GM12878 (cell line): Measurements from ENCODE around the gene ZNF620. TPM values are rescaled to one million over a fixed set of nuclear protein-coding genes. Genes with fewer than 3 reads are reported as not detected.

Experiments used
- ATAC-seq: fragments of 200-7000 bp; cut with Tn5 transposase; 3 replicates; pipeline ENCODE4 v1.9.1; 2020; ENCODE audit warnings: mild to moderate bottlenecking, moderate library complexity
- BruUV-seq: library from RNA; stranded (reverse); fragments of 400-500 nt; replicated peaks from 2 replicates; lab custom pipeline; 2021; lab: Mats Ljungman, UMichigan
- CTCF ChIA-PET: fragments of 300-600 bp; sonication (Branson Sonifier 250); formaldehyde crosslinking; extraction: SDS; loops from one replicate; lab custom pipeline; 2021; ENCODE audit warnings: inconsistent platforms; lab: Yijun Ruan, JAX
- POLR2A ChIA-PET: fragments of 350-600 bp; formaldehyde crosslinking; extraction: SDS; loops from one replicate; lab custom pipeline; 2021; ENCODE audit warnings: inconsistent platforms; lab: Charles Lee
- RAD21 ChIA-PET: fragments of 300-600 bp; sonication (Branson Sonifier 250); formaldehyde crosslinking; loops from one replicate; lab custom pipeline; 2023; ENCODE audit warnings: antibody characterized with exemption; ENCODE audit not compliant: unreplicated experiment; lab: Charles Lee
- SMC1A ChIA-PET: fragments of 300-600 bp; sonication (Branson Sonifier 250); formaldehyde crosslinking; loops from one replicate; lab custom pipeline; 2023; ENCODE audit not compliant: unreplicated experiment, uncharacterized antibody; lab: Charles Lee
- DNase-seq: peaks from one replicate; pipeline ENCODE4 v3.0.0-alpha.2; 2011; ENCODE audit warnings: low read depth, low spot score
- FAIRE-seq: peaks from 3 replicates; lab custom pipeline; 2011; peaks lifted over from hg19 to GRCh38; lab: Jason Lieb, UNC
- H2AFZ ChIP-seq: 2 replicates; pipeline ENCODE4 v1.6.0; 2011; ENCODE audit warnings: low read depth, low read length, control low read depth; ENCODE audit not compliant: control insufficient read depth
- H3K27ac ChIP-seq: 2 replicates; pipeline ENCODE4 v1.5.1; 2011; ENCODE audit warnings: control low read depth; ENCODE audit not compliant: control insufficient read depth, insufficient read depth
- H3K27me3 ChIP-seq, 2 experiments: replicated peaks in 1 of 2; 2 replicates each; pipeline versions ENCODE4 v1.6.0 to v1.6.1; 2011; ENCODE audit warnings: low read length in 1 of 2; ENCODE audit not compliant: control insufficient read depth in 2 of 2, insufficient read depth in 2 of 2
- H3K36me3 ChIP-seq, 2 experiments: 2 replicates each; pipeline ENCODE4 v1.5.1; 2011; ENCODE audit warnings: low read length in 1 of 2; ENCODE audit not compliant: control insufficient read depth in 2 of 2, insufficient read depth in 2 of 2
- H3K4me1 ChIP-seq: 2 replicates; pipeline ENCODE4 v1.6.1; 2011; ENCODE audit warnings: mild to moderate bottlenecking, low read length, moderate library complexity, mixed read lengths; ENCODE audit not compliant: control insufficient read depth, insufficient read depth
- H3K4me2 ChIP-seq: 2 replicates; pipeline ENCODE4 v1.6.0; 2011; ENCODE audit warnings: control low read depth; ENCODE audit not compliant: control insufficient read depth, insufficient read depth
- H3K4me3 ChIP-seq: fragments of 200-600 bp; sonication (generic); 2 replicates; pipeline ENCODE4 v1.5.1; 2016
- H3K79me2 ChIP-seq: 2 replicates; pipeline ENCODE4 v1.6.0; 2011; ENCODE audit warnings: low read length; ENCODE audit not compliant: control insufficient read depth, insufficient read depth
- H3K9ac ChIP-seq: 2 replicates; pipeline ENCODE4 v1.8.0; 2011; ENCODE audit warnings: low read length, control low read depth, mixed read lengths; ENCODE audit not compliant: control insufficient read depth, insufficient read depth
- H3K9me3 ChIP-seq: replicated peaks from 3 replicates; pipeline ENCODE4 v1.5.1; 2011; ENCODE audit warnings: mild to moderate bottlenecking, low read length; ENCODE audit not compliant: control insufficient read depth, insufficient read depth
- H4K20me1 ChIP-seq: 2 replicates; pipeline ENCODE4 v1.6.0; 2011; ENCODE audit not compliant: control insufficient read depth, insufficient read depth
- BMI1 ChIP-seq: fragments of 450-650 bp; IDR thresholded peaks from 2 replicates; pipeline ENCODE4 v1.6.1; 2016; ENCODE audit warnings: mild to moderate bottlenecking, moderate library complexity, borderline replicate concordance
- FOXK2 ChIP-seq: fragments of 450-650 bp; IDR thresholded peaks from 2 replicates; pipeline ENCODE4 v1.6.1; 2017; ENCODE audit warnings: mild to moderate bottlenecking, moderate library complexity
- MEF2A ChIP-seq: IDR thresholded peaks from 2 replicates; pipeline ENCODE4 v1.6.1; 2011; ENCODE audit warnings: low read depth, mild to moderate bottlenecking, low read length, moderate library complexity; ENCODE audit not compliant: insufficient read depth
- NR2C1 ChIP-seq: fragments of 450-650 bp; IDR thresholded peaks from 2 replicates; pipeline ENCODE4 v1.6.1; 2017; ENCODE audit warnings: antibody characterized with exemption, mild to moderate bottlenecking, moderate library complexity
- RAD51 ChIP-seq: fragments of 450-650 bp; IDR thresholded peaks from 2 replicates; pipeline ENCODE4 v1.6.1; 2016; ENCODE audit warnings: moderate library complexity, mild to moderate bottlenecking, inconsistent platforms
- ZSCAN29 ChIP-seq: fragments of 450-650 bp; IDR thresholded peaks from 2 replicates; pipeline ENCODE4 v1.6.1; 2017; ENCODE audit warnings: mild to moderate bottlenecking, moderate library complexity
- WGBS: methylation state at CpG from one replicate; pipeline ENCODE4 v1.1.6; 2016; ENCODE audit warnings: low lambda C conversion rate; ENCODE audit not compliant: insufficient replicate concordance, insufficient coverage; ENCODE audit errors: missing lambda C conversion rate; 5-methylcytosine and 5-hydroxymethylcytosine counted together
- in situ Hi-C: fragments of 300-500 bp; cut with MboI; formaldehyde crosslinking; loops from 9 replicates; pipeline ENCODE4 v1.14.3; 2018; ENCODE audit warnings: mixed read lengths
- intact Hi-C: fragments of 100-400 bp; cut with micrococcal nuclease; formaldehyde crosslinking; loops from one replicate; pipeline ENCODE4 v1.14.2; 2022; ENCODE audit not compliant: unreplicated experiment
- polyA plus RNA-seq, 11 experiments: library from polyadenylated mRNA; depleted of rRNA in 4 of 11; unstranded in 6 of 11; stranded (reverse) in 5 of 11; fragments of >200 nt; fragmentation: Nextera tagmentation in 4 of 11; fragmentation: Illumina TruSeq in 1 of 11; extraction: Ambion mirVana in 4 of 11; extraction: Trizol in 1 of 11; gene quantifications; 1 replicate in 1 of 11; 2 replicates in 10 of 11; pipeline versions ENCODE4 v1.2.1 to v1.2.3, GENCODE V29; 2011 to 2016; ENCODE audit warnings: inconsistent platforms in 2 of 11, missing spikeins in 2 of 11, low read depth in 1 of 11
- total RNA-seq, 4 experiments: library from RNA; depleted of rRNA in 3 of 4; stranded (reverse); fragments of >200 nt in 3 of 4; fragmentation: Illumina TruSeq in 1 of 4; extraction: Trizol in 1 of 4; gene quantifications; 2 replicates each; pipeline versions ENCODE4 v1.2.1 to v1.2.3, GENCODE V29; 2013 to 2021
- TF ChIP-seq, protein P1 (sequence below): fragments of 450-650 bp; formaldehyde crosslinking; IDR thresholded peaks from 2 replicates; pipeline ENCODE4 v1.4.0; 2020; ENCODE audit warnings: mild to moderate bottlenecking, moderate library complexity
- TF ChIP-seq, protein P2 (sequence below): fragments of 450-650 bp; IDR thresholded peaks from 2 replicates; pipeline ENCODE4 v1.6.1; 2016; ENCODE audit warnings: mild to moderate bottlenecking
- TF ChIP-seq, protein P3 (sequence below): fragments of 450-650 bp; conservative IDR thresholded peaks from 2 replicates; pipeline ENCODE4 v1.6.1; 2017; ENCODE audit warnings: mild to moderate bottlenecking, moderate library complexity

ZNF620 gene
- total and polyA plus RNA-seq, 10 of the 15 experiments (the other 5 are each of a cell fraction or from before 2014, with no cell fraction given) = 1.3 to 4.3 (median 2.2) TPM

DNA sequence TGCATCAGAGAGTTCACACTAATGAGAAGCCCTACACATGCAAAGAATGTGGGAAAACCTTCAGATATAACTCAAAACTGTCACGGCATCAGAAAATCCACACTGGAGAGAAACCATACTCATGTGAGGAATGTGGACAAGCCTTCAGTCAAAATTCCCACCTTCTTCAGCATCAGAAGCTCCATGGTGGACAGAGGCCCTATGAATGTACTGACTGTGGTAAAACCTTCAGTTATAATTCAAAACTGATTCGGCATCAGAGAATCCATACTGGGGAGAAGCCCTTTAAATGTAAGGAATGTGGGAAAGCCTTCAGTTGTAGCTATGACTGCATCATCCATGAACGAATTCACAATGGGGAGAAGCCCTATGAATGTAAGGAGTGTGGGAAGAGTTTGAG lies 18.7 kb upstream of the ZNF620 start (continued):
- TF ChIP-seq, protein P1, sequence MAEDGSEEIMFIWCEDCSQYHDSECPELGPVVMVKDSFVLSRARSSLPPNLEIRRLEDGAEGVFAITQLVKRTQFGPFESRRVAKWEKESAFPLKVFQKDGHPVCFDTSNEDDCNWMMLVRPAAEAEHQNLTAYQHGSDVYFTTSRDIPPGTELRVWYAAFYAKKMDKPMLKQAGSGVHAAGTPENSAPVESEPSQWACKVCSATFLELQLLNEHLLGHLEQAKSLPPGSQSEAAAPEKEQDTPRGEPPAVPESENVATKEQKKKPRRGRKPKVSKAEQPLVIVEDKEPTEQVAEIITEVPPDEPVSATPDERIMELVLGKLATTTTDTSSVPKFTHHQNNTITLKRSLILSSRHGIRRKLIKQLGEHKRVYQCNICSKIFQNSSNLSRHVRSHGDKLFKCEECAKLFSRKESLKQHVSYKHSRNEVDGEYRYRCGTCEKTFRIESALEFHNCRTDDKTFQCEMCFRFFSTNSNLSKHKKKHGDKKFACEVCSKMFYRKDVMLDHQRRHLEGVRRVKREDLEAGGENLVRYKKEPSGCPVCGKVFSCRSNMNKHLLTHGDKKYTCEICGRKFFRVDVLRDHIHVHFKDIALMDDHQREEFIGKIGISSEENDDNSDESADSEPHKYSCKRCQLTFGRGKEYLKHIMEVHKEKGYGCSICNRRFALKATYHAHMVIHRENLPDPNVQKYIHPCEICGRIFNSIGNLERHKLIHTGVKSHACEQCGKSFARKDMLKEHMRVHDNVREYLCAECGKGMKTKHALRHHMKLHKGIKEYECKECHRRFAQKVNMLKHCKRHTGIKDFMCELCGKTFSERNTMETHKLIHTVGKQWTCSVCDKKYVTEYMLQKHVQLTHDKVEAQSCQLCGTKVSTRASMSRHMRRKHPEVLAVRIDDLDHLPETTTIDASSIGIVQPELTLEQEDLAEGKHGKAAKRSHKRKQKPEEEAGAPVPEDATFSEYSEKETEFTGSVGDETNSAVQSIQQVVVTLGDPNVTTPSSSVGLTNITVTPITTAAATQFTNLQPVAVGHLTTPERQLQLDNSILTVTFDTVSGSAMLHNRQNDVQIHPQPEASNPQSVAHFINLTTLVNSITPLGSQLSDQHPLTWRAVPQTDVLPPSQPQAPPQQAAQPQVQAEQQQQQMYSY = no peak
- TF ChIP-seq, protein P2, sequence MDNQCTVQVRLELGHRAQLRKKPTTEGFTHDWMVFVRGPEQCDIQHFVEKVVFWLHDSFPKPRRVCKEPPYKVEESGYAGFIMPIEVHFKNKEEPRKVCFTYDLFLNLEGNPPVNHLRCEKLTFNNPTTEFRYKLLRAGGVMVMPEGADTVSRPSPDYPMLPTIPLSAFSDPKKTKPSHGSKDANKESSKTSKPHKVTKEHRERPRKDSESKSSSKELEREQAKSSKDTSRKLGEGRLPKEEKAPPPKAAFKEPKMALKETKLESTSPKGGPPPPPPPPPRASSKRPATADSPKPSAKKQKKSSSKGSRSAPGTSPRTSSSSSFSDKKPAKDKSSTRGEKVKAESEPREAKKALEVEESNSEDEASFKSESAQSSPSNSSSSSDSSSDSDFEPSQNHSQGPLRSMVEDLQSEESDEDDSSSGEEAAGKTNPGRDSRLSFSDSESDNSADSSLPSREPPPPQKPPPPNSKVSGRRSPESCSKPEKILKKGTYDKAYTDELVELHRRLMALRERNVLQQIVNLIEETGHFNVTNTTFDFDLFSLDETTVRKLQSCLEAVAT = no peak
- no peak for TF ChIP-seq BMI1
- TF ChIP-seq ZSCAN29 = no peak
- TF ChIP-seq RAD51 = no peak
- TF ChIP-seq FOXK2 = no peak
- TF ChIP-seq MEF2A = no peak
- no peak for TF ChIP-seq NR2C1

- intact Hi-C loops = no loop called here
- H3K4me2 ChIP-seq = no peak overlapping the region
These were observed 14.9 kb upstream of the ZNF620 start for GRCh38 chr3:40490916-40491315.

More at GRCh38 chr3:40490916-40491315, 14.9 kb upstream of the ZNF620 start:
- DNase-seq (no peak), FAIRE-seq (no peak), ATAC-seq (no peak)
- CTCF ChIA-PET = no interaction called here
- no peak overlapping the region for H3K4me3 ChIP-seq
- H3K9ac ChIP-seq = no peak overlapping the region
- SMC1A ChIA-PET = interaction anchor here (1.0 kb wide), 1 partner anchor 12 kb away, joined by 3 read pairs; no protein-coding TSS in a partner anchor
- no peaks in the 10 kb centered on the region for H3K27me3 ChIP-seq
- H2AFZ ChIP-seq = no peak overlapping the region
- H3K9me3 ChIP-seq = peaks cover 10% of the 10 kb centered on the region; the same call in 2 of the 3 replicates
- in situ Hi-C loops = no loop called here
- BruUV-seq = no TSS peak
- RAD21 ChIA-PET = no interaction called here
- 87% methylated on average over 5 of the region's 5 CpGs for WGBS
- H3K4me1 ChIP-seq = no peaks in the 10 kb centered on the region
- no peak overlapping the region for H3K27ac ChIP-seq
- POLR2A ChIA-PET = no interaction called here
- H3K79me2 ChIP-seq = no peaks in the 10 kb centered on the region
- TF ChIP-seq, protein P3, sequence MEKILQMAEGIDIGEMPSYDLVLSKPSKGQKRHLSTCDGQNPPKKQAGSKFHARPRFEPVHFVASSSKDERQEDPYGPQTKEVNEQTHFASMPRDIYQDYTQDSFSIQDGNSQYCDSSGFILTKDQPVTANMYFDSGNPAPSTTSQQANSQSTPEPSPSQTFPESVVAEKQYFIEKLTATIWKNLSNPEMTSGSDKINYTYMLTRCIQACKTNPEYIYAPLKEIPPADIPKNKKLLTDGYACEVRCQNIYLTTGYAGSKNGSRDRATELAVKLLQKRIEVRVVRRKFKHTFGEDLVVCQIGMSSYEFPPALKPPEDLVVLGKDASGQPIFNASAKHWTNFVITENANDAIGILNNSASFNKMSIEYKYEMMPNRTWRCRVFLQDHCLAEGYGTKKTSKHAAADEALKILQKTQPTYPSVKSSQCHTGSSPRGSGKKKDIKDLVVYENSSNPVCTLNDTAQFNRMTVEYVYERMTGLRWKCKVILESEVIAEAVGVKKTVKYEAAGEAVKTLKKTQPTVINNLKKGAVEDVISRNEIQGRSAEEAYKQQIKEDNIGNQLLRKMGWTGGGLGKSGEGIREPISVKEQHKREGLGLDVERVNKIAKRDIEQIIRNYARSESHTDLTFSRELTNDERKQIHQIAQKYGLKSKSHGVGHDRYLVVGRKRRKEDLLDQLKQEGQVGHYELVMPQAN = no peak
- H3K36me3 ChIP-seq = peaks cover 0 to 4% of the 10 kb centered on the region in 2 experiments; a peak in 2 of 4 replicates
- no peaks in the 10 kb centered on the region for H4K20me1 ChIP-seq
